ENCODE data around the gene NATD1.

GRCh38 chr17:21243516-21244303 lies 9.5 kb downstream of the NATD1 start:
- TF ChIP-seq, protein P1, sequence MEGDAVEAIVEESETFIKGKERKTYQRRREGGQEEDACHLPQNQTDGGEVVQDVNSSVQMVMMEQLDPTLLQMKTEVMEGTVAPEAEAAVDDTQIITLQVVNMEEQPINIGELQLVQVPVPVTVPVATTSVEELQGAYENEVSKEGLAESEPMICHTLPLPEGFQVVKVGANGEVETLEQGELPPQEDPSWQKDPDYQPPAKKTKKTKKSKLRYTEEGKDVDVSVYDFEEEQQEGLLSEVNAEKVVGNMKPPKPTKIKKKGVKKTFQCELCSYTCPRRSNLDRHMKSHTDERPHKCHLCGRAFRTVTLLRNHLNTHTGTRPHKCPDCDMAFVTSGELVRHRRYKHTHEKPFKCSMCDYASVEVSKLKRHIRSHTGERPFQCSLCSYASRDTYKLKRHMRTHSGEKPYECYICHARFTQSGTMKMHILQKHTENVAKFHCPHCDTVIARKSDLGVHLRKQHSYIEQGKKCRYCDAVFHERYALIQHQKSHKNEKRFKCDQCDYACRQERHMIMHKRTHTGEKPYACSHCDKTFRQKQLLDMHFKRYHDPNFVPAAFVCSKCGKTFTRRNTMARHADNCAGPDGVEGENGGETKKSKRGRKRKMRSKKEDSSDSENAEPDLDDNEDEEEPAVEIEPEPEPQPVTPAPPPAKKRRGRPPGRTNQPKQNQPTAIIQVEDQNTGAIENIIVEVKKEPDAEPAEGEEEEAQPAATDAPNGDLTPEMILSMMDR (IDR thresholded peaks at IDR 0.05), result no peak
- TF ChIP-seq POLR2AphosphoS5 (IDR thresholded peaks at IDR 0.05; ENCODE audit: insufficient read depth in 1 of 2, low read depth in 1 of 2) (no peak), POLR2A (IDR thresholded peaks at IDR 0.05) (no peak)
